Head of caudate nucleus (tissue), 42 donors: ENCODE results near the gene PCDHGA12.
A peak's percentile ranks its signal among the peaks of the same experiment; 100 is the strongest.
"Not testable (repeated sequence)": the region's sequence is repeated elsewhere in the genome, so short reads cannot be mapped to it uniquely, and the experiment has no call there.

Experiments
- DNase-seq, 42 donors: peaks; one replicate each; pipeline versions ENCODE4 v3.0.0 to v3.0.0-alpha.2; 2020 to 2021; ENCODE audit warnings: mixed read lengths in 7 of 42
- intact Hi-C: fragments of 100-400 bp; cut with DNase I; formaldehyde crosslinking; loops from one replicate; pipeline ENCODE4 v1.15.0; 2022

Gene PCDHGA12

GRCh38 chr5:141427783-141428426 lies 2.4 kb upstream of the PCDHGA12 start:
- intact Hi-C loops: loop anchor here (10.0 kb wide), 1 partner anchor 97 kb away; no protein-coding TSS in a partner anchor

GRCh38 chr5:141431286-141431685 lies 979 bp downstream of the PCDHGA12 start:
- intact Hi-C loops: no loop called here
- DNase-seq: no peak

More at GRCh38 chr5:141427783-141428426, 2.4 kb upstream of the PCDHGA12 start:
- DNase-seq: no peak

- intact Hi-C loops: not testable (repeated sequence)
Measured at GRCh38 chr5:141432308-141432707, 2.0 kb downstream of the PCDHGA12 start.

GRCh38 chr5:141432726-141433125 lies 2.4 kb downstream of the PCDHGA12 start:
- intact Hi-C loops, DNase-seq: not testable (repeated sequence)

More at GRCh38 chr5:141432308-141432707, 2.0 kb downstream of the PCDHGA12 start:
- not testable (repeated sequence) for DNase-seq

GRCh38 chr5:141434006-141434405 lies 3.7 kb downstream of the PCDHGA12 start:
- DNase-seq: no peak
- intact Hi-C loops: no loop called here

- no peak for DNase-seq
- intact Hi-C loops: no loop called here
Measured at GRCh38 chr5:141437221-141437620, 6.9 kb downstream of the PCDHGA12 start.

GRCh38 chr5:141439411-141440141 lies 9.3 kb downstream of the PCDHGA12 start:
- DNase-seq: no peak
- intact Hi-C loops: no loop called here

- no peak for DNase-seq
- intact Hi-C loops: no loop called here
Measured at GRCh38 chr5:141440341-141440740, 10.0 kb downstream of the PCDHGA12 start.

GRCh38 chr5:141441571-141442170 lies 11.4 kb downstream of the PCDHGA12 start:
- no peak for DNase-seq
- intact Hi-C loops: no loop called here

GRCh38 chr5:141465351-141465750 lies 35.0 kb downstream of the PCDHGA12 start:
- intact Hi-C loops: no loop called here

GRCh38 chr5:141475625-141476131 lies 45.4 kb downstream of the PCDHGA12 start, which contains the start of gene PCDHGC3:
PCDHGC3 (plus strand) TSS chr5:141475966; CDS start chr5:141476117, 151 bp downstream.
- intact Hi-C loops: loop anchor here (5.0 kb wide), 1 partner anchor 37 kb away; no protein-coding TSS in a partner anchor
- DNase-seq: peak; percentile 73 to 96 (median 89)

More at GRCh38 chr5:141465351-141465750, 35.0 kb downstream of the PCDHGA12 start:
- no peak for DNase-seq

- peak in 34 of 42 donors; percentile 45 to 79 (median 64) for DNase-seq
- intact Hi-C loops: loop anchor here (5.0 kb wide), 1 partner anchor 36 kb away; no protein-coding TSS in a partner anchor
Measured at GRCh38 chr5:141476132-141476911, 46.0 kb downstream of the PCDHGA12 start.

GRCh38 chr5:141477044-141477575 lies 46.8 kb downstream of the PCDHGA12 start:
- intact Hi-C loops: loop anchor here (5.0 kb wide), 1 partner anchor 35 kb away; no protein-coding TSS in a partner anchor
- no peak for DNase-seq

- DNase-seq: no peak
- intact Hi-C loops: loop anchor here (5.0 kb wide), 1 partner anchor 34 kb away; no protein-coding TSS in a partner anchor
Measured at GRCh38 chr5:141477815-141478214, 47.5 kb downstream of the PCDHGA12 start.

- DNase-seq: no peak
- intact Hi-C loops: loop anchor here (5.0 kb wide), 1 partner anchor 34 kb away; no protein-coding TSS in a partner anchor
Measured at GRCh38 chr5:141478321-141478945, 48.1 kb downstream of the PCDHGA12 start.

- no peak for DNase-seq
- intact Hi-C loops: loop anchor here (5.0 kb wide), 1 partner anchor 33 kb away; no protein-coding TSS in a partner anchor
Measured at GRCh38 chr5:141479776-141480175, 49.5 kb downstream of the PCDHGA12 start.
